ENCODE data around the gene LSAMP. TPM values are rescaled to one million over a fixed set of nuclear protein-coding genes. Genes with fewer than 3 reads are reported as not detected.
"Not testable (repeated sequence)": the region's sequence is repeated elsewhere in the genome, so short reads cannot be mapped to it uniquely, and the experiment has no call there.

Gene LSAMP
- total RNA-seq, 1 experiment from 2014 or later, result 0.10 TPM

DNA sequence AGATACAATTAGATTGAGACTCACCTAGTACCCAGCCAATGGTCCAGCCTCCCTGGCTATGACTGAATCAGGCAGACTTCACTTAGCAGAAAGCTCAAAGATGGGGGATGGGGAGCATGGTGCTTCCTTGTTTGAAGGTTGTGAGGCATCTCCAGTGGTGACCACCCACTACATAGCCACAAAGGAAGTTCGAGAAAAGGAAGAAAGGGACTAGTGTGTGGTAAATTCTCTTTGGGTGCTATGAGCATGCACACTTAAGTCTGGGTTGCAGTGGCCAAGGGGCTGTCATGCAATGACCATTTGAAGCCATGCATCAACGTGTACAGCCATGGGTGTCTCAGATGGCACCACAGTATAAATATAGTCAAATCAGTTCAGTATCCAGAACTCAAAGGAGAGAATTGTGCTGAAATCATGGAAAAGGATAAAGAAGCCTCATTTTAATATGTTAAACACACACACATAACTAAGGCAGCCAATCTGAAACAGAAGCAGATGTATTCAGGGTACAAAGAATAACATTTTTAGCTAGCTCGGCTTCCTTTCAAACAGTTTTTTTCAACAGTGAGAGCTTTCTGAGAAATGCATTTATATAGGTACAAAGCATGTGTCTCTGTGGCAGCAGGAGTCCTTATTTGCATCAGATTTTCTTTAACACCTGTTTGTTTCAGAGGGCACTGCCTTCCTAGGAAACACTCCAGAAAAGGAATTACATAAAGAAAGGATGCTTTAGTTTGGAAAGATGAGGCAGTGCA is 546.5 kb downstream of the LSAMP start:
- no peak for DNase-seq (ENCODE audit: low spot score)

DNA sequence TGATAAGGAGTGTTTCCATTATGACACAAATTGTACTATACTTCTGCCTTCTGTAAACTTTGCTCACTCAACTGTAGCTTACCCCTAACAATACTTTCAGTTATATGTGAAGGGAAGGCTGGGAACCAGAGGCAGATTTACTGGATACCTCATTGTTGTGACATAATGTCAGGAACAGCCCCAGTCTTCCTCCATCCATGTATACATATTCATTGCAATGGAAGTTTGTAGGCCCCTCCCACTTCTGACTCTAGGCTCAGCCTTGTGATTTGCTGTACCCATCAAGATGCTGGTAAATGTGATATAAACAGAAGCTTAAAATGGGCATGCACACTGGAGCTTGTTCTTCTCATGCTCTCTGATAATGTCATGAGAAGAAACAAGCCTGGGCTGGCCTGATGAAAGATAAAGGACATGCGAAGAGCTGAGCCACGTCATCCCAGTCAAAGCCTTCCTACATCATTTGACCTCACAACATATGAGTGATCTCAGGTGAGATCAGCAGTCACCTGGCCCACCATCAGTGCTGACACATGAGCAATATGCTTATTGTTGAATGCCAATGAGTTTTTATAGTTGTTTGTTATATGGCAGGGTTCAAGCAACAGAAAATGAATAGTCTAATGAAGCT is 554.2 kb downstream of the LSAMP start:
- no peak for DNase-seq (ENCODE audit: low spot score)

DNA sequence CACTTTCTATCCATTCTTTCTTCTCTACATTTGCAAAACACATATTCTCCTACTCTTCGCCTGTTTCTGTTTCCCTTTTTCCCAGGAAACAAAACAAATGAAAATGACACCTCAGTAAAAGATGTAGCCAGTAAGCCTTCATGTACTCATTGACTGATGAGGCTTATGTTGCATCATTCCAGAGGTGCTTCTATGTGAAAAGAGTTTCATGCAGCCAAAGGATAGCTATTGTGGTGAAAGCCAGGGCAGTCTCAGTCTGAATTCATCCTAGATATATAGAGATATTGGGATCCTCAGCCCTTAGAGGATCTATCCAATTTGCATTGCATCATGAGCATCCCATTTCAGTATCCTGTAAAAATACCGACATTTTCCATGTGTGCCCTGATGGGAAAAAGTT is 554.7 kb downstream of the LSAMP start:
- DNase-seq (ENCODE audit: low spot score), result no peak

DNA sequence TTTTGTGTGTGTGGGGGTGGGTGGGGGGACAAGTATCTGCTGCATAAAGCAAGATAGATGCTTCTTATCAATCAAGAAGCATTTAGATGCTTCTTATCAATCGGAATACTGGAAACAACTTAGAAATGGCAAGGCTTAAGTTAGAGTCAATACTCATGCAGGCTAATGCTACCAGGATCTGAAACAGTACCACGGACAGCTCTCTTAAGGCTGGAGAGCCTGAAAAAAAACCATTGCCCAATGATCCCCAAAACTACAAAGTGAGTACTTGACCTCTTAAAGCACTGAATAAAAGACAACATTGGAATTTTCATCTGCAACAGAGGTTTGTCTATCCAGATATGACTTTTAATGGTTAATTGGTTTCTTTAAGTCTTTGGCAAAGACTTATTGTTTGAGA is 559.7 kb downstream of the LSAMP start:
- DNase-seq (ENCODE audit: low spot score), result no peak

DNA sequence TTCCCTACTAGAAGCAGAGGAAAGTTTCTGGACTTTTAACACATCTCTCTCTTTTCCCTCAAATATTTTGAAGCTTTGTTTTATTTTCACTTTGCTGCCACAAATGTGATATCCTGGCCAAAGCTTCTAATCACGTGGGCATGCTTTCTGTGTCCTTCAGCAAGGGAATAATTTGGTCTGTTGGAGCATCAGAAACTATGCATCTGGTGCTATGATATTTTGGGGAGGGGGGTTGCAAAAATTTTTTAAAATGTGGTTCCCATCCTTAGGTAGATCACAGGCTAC is 567.7 kb downstream of the LSAMP start:
- DNase-seq (ENCODE audit: low spot score), result no peak

DNA sequence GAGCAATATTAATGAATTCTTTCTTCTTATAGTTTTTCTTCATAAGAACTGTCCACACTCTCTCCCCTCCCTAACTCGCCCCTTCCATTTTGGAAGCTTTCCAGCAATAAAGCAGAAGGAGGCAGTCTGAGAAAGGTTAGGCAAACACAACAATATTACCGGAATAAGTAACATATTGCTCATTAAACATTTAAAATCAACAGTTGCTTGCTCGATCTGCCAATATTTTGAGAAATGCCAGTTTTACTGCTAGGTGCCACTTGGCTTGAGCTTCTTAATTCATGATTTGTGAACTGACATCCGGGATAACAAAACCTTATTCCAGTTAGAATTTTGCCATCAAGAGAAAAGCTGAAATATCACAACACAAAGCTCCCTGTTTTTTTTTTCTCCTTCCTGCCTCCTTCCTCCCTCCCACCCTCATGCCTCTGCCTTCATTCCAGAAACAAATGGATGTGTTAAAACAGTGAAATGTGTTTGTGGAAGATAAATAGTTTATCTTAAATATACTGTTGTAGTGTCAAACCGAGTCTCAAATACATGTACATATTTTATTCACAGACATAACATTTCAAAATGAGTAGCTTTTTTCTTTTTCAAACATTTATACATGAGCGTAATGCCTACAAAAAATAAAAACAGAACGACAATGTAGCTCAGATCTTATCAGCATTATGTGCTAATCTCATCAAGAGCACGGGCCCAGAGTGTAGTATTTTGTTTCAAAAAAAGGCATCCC is 568.2 kb downstream of the LSAMP start:
- no peak for DNase-seq (ENCODE audit: low spot score)

DNA sequence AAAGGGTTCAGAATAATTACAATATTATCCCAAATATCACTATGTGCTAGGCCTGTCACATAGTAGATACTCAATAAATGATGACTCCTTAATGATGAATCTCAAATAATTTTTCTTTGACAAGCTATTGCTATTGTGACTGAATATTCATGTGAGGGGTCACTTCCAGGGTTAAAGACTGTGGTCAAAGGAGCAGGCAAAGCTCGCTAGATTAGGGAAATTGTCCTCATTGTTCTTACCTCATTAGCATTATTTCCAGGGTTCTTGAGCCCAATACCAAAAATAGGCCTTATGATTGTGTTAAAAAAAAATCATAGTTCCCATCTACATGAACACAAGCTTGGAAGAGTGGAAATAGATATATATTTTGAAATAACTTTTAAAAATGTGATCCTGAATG is 569.8 kb downstream of the LSAMP start:
- DNase-seq (ENCODE audit: low spot score), result no peak

DNA sequence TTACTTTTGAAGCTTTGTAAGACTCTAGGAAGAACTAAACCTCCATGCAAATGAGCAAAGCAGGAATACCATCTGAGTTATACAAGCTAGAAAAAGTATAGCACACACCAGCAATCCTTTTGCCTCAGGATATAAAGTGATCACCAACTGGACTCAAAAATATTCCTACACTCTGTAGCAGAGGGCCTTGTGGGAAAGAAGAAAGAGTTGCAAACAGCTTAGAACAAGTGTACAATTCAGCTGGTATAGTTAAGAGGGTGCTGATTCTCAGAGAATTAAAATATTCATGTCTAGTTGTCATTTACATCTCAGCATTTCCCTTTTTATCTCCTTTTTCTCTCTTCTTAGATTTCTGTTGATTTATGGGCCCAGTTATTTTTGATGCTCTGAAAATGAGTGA is 573.6 kb downstream of the LSAMP start:
- no peak for DNase-seq (ENCODE audit: low spot score)

DNA sequence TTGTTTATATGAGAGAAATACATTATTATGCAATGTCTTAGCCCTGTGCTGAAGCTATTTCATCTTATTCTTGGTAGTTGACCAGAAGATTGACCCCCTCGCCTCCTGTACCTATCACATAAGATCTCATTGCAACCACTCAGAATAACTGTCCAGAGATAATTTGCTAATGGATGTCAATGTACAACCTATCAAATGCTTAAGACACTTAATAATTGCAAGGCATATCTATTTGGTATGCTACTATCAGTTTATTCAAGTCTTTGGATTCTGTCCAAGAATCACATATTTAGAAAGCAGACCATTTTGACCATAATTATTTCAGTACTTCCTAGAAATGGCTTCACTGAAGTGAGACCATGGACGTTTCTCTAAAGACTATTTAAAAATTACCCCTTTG is 580.4 kb downstream of the LSAMP start:
- no peak for DNase-seq (ENCODE audit: low spot score)

DNA sequence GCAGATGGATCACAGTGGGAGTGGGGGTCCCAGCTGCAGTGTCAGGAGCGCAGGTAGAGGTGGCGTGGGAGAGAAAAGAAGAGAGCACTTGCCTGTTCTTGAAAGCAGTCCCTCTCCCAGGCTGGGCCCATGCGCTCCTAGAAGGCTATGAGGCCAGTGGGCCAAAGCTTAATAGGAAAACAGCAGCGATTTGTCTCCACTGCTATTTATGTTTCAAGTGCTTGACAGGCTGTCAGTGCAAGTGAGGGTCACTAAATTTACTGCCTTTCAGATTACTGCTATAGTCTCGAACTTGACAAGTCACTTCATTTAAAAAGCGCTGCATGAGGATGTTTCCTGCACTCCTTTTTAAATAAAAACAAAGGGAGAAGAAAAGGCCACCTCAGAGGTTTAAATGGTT is 582.4 kb downstream of the LSAMP start:
- DNase-seq (ENCODE audit: low spot score), result no peak

DNA sequence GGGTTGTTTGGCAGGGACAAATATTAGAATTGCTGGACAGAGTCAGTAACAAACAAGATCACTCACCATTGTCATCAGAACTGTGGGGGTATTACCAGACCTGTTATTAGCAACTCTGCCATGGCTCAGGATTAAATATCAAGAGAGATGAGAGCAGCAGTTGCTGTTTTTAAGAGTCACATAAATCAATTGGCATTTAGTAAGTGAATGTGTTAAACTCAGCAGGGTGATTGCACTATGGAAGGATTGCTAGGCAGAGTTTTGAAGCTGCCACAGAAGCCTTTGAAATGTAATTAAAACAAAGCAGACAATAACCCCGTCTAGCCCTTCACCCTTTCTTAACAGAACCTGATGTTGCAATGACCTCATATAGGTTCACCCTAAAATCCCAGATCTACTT is 583.2 kb downstream of the LSAMP start:
- no peak for DNase-seq (ENCODE audit: low spot score)

DNA sequence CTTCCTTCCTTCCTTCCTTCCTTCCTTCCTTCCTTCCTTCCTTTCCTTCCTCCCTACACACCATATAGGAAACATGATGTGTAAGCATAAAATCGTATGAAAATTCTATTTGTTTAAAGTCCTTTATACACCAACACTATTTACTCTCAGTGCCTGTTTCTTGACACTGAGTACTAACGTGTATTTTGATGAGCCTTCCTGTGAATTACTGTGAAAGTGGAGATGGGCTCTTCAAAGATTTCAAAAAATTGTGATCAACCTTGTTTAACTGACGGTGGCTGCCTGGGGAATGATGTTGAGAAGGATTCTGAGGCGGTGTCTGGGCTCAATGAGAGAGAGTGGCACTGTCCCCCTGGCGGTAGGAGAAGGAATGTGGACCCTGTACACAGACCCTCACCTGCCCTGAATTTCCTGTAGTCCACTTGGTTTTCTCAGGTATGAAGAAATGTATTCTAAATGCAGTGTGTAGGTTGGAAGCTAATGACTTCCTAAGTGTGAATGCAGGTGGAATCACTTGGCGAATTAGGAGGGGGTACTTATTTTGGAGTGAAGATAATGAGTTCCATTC is 584.0 kb downstream of the LSAMP start:
- no peak for DNase-seq (ENCODE audit: low spot score)

DNA sequence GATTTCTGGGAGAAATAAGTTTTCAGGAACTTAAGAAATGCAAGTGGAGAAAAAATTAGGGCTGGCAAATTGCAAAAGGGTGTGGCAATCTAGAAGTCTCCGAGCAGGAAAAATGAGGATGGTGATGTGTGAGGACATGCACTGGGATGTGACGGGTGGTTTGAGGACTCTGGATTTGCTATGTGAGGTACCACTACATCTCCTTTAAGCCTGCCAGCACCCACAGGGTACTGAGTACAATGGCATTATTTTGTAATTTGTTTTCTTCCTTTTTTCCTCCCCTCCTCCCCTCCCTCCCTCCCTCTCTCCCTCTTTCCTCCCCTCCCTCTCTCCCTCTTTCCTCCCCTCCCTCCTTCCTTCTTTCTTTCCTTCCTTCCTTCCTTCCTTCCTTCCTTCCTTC is 584.5 kb downstream of the LSAMP start:
- DNase-seq (ENCODE audit: low spot score), result no peak

DNA sequence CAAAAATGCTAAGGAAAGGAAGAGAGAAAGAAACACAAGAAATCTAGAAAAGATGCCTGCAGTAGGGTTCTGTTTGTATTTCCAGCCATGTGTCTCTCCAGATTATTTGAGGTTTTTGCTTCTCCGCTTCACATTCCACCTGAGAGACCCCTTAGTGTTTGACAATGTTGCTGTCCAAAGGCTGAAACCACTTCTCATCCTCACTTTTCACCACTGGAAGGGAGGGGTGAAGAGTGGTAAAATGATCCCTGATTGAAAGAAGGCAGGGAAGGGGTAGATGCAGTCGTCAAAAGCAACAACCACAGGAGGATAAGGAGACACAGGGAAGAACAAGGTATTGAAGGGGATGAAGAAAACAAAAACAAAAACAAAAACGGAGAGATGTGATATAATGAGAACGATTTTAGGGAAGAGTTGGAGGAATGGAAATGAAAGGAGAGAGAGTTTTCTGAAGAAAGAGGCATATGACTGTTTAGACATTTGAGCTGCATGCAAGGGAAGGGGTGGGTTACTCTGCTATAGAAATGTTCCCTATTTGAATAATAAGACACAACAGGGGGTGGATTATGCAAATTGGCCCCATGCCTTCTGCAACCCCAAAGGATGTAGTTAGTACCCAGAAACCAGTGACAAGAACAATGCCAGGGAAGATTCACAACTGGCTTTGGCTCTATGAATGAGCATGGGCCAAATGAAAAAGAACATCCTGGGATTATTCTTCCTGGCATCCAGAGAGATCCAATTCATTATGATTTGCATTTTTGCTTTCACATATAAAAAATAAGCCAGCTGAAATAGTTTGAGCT is 586.1 kb downstream of the LSAMP start:
- DNase-seq (ENCODE audit: low spot score), result no peak

DNA sequence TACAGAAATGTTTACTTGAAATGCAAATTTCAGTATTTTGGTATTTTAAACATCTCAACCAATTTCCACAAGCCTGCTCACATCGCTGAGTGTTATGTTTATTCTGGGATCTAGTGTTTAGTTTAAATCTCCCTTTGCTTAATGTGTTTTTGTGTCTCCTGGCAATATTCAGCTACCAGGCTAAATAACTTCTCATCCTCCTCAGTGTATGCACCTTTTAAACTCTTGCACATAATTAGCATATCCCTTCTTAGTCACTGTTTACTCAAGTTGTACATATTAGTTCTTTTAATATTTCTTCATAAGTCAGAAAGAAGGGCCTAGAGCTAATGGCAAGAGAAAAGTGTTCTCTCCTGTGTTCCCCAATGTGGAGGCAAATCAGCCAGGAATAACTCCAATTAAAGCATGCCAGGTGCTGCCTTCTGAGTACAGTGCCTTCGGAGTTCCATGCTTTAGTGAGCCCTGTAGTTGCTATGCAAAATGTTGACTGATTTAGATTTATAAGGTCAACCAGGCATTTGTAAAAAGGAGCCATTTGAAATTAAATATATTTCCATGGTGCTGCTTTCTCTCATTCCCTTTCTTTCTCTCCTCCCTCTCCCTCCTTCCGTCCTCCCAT is 587.7 kb downstream of the LSAMP start:
- no peak for DNase-seq (ENCODE audit: low spot score)

DNA sequence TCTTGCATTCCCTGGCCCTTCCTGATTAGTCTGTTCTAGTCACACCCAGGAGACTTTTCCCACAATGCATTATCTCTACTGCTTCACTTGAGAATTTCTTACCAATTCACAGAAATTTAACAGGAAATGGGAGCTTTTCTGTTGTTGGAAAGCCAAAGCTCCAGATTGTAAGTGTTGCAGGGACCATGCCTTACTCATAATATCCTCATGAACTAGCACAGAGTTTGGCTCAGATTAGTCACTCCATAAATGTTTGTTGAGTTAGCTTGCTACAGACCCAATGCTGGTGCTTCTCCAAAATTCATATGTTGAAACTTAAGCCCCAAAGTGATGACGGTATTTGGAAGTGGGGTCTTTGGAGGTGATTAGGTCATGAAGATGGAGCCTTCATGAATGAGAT is 589.4 kb downstream of the LSAMP start:
- DNase-seq (ENCODE audit: low spot score), result no peak

DNA sequence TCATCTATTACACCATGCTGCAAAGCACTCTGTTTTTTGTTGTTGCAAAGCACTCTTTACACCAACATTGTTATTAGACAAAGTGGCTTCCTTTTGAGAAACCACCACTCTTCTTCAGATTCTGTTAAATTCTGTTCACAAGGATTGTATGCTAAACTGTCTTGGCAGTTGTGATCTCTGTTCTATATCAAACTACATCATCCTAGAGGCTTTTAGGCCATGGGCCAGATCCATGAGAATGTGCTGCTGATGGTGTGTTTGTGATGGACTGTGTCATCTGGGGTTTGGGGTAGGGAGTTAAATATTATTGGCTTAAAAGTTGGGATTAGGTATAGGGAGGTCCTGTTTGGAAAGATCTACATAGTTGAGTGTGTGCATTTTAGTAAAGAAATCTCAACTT is 592.2 kb downstream of the LSAMP start:
- no peak for DNase-seq (ENCODE audit: low spot score)

DNA sequence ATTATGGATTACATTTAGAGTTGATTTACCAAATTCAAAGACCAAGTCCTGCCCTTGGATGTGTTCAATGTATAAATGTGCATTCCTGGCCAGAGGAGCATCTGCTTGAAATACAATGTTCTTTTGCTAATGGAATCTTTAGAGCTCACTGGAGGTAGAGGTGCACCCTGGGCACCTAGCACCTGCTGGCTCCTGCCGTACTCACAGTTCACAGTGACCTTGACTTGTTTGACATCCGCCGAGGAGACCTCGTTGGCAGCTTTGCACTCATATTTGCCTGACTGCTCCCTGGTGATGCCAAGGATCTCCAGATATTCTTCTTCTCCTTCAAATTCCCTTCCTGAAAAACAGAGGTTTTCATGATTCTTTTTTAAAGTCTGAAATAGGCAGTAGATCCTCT is 593.0 kb downstream of the LSAMP start:
- DNase-seq (ENCODE audit: low spot score), result no peak

DNA sequence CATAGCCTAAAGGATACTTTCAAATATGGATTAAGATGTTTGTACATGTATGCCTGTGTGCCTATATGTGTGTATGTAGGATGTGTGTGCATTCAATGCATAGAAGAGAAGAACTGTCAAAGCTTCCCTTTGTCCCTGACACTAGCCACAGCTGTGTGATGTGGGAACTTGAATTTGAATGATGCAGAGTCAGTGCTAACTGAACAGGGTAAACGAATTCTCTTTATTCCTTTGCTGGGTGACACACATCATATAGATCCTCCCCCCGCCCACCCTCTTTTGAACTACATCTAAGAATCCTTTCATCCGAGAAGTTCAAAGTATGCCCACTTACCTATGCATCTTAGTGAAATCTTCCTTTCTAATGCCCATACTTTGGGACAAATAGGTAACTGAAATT is 593.7 kb downstream of the LSAMP start:
- DNase-seq (ENCODE audit: low spot score), result no peak

DNA sequence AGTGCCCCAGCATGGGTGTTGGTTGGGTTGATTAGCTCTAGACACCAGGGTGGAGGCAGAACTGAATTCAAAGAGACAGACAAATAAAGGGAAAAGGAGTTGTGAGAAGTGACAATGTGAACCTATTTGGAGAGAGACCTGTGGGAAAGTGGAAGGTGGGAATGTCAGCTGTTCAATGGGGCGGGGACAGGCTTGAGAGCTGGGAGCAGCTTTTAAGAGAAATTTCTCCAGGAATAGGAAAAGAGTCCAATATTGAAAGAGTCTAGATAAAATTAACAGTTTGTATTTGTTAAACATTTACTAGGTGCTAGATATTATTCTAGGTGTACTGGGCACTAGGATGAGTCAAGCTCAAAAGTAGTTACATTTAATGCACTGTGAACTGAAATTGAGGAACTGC is 596.6 kb downstream of the LSAMP start:
- no peak for DNase-seq (ENCODE audit: low spot score)

DNA sequence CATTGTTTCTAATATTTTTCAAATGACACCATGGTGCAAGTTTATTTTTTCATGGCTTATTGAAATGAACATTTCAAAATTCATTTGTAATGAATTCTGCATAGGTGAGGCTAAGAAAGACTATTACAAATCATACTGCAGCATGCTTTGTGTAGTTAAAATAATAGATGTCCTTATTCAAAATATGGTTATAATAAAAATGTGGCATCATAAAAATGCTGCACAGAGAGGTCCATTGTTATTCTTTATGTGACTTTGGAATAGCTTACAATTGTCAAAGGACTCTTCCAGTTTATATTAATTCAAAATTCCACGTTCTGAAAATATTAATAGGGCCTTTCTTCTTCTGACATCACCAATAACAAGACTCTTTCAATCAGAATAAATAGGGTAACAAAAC is 599.3 kb downstream of the LSAMP start:
- DNase-seq (ENCODE audit: low spot score), result no peak

DNA sequence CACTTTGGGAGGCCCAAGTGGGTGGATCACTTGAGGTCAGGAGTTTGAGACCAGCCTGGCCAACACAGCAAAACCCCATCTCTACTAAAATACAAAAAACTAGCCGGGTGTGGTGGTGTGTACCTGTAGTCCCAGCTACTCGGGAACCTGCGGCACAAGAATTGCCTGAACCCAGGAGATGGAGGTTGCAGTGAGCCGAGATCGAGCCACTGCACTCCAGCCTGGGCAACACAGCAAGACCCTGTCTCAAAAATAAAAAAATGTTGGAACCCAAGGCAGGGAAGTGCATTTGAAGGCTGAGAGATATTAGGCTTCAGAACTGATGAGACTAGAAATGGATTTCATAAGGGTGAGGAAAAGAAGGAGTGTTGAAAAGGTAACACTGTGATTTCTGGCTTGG is 600.6 kb downstream of the LSAMP start:
- DNase-seq (ENCODE audit: low spot score), result not testable (repeated sequence)

All from A172 (cell line).